SK-N-SH (cell line): ENCODE results near the gene ST6GALNAC3. TPM values are rescaled to one million over a fixed set of nuclear protein-coding genes. Genes with fewer than 3 reads are reported as not detected.

Experiments
- CTCF ChIA-PET: fragments of 300-600, 350-600 bp; formaldehyde crosslinking; extraction: SDS; loops from one replicate; lab custom pipeline; 2021; lab: Yijun Ruan, JAX
- POLR2A ChIA-PET: fragments of 350-600 bp; sonication (Branson Sonifier 250); formaldehyde crosslinking; extraction: SDS; loops from one replicate; lab custom pipeline; 2020; ENCODE audit warnings: antibody characterized with exemption, inconsistent platforms; lab: Yijun Ruan, JAX
- DNase-seq: peaks from one replicate; pipeline ENCODE4 v3.0.0; 2012
- H2AFZ ChIP-seq: fragments of 200-600 bp; sonication (generic); 2 replicates; pipeline ENCODE4 v1.8.1; 2016; ENCODE audit warnings: antibody characterized with exemption, mild to moderate bottlenecking, low read depth
- H3F3A ChIP-seq: fragments of 200-600 bp; sonication (generic); replicated peaks from 2 replicates; pipeline ENCODE3; 2016; ENCODE audit warnings: antibody characterized with exemption, mild to moderate bottlenecking; ENCODE audit not compliant: insufficient read depth
- H3K27ac ChIP-seq, 2 experiments: fragments of 200-500 bp in 1 of 2; fragments of 200-600 bp in 1 of 2; sonication (Bioruptor generic) in 1 of 2; sonication (generic), shearing (Covaris generic) in 1 of 2; 2 replicates each; pipeline versions ENCODE4 v1.5.1 to v1.6.1; 2014 to 2016; ENCODE audit warnings: low read depth in 2 of 2, inconsistent platforms in 1 of 2, low read length in 1 of 2, mild to moderate bottlenecking in 1 of 2, mixed read lengths in 1 of 2
- H3K27me3 ChIP-seq: fragments of 200-600 bp; sonication (generic), shearing (Covaris generic); 2 replicates; pipeline ENCODE4 v1.6.1; 2016; ENCODE audit warnings: mixed run types; ENCODE audit not compliant: insufficient read depth
- H3K36me3 ChIP-seq, 2 experiments: fragments of 200-500 bp in 1 of 2; fragments of 200-600 bp in 1 of 2; sonication (Bioruptor generic) in 1 of 2; sonication (generic) in 1 of 2; replicated peaks in 1 of 2; 2 replicates each; pipeline versions ENCODE3 to v1.5.1; 2014 to 2016; ENCODE audit warnings: low read length in 1 of 2, mild to moderate bottlenecking in 1 of 2; ENCODE audit not compliant: insufficient read depth in 2 of 2, control insufficient read depth in 1 of 2
- H3K4me1 ChIP-seq, 2 experiments: fragments of 200-500 bp in 1 of 2; fragments of 200-600 bp in 1 of 2; sonication (Bioruptor generic) in 1 of 2; sonication (generic), shearing (Covaris generic) in 1 of 2; 2 replicates each; pipeline versions ENCODE4 v1.5.1 to v1.6.1; 2014 to 2016; ENCODE audit warnings: low read depth in 1 of 2, low read length in 1 of 2, mixed run types in 1 of 2; ENCODE audit not compliant: insufficient read depth in 2 of 2, control insufficient read depth in 1 of 2
- H3K4me2 ChIP-seq: fragments of 200-600 bp; sonication (generic), shearing (Covaris generic); 2 replicates; pipeline ENCODE4 v1.6.1; 2017; ENCODE audit warnings: mixed run types
- H3K4me3 ChIP-seq, 2 experiments: fragments of 200-500 bp in 1 of 2; fragments of 200-600 bp in 1 of 2; sonication (Bioruptor generic) in 1 of 2; sonication (generic), shearing (Covaris generic) in 1 of 2; 2 replicates each; pipeline versions ENCODE4 v1.5.1 to v1.8.1; 2014 to 2016; ENCODE audit warnings: low read depth in 2 of 2, inconsistent platforms in 1 of 2, low read length in 1 of 2, mild to moderate bottlenecking in 1 of 2, mixed read lengths in 1 of 2, moderate library complexity in 1 of 2
- H3K79me2 ChIP-seq: fragments of 200-600 bp; sonication (generic); 2 replicates; pipeline ENCODE4 v1.8.1; 2017; ENCODE audit warnings: mild to moderate bottlenecking; ENCODE audit not compliant: insufficient read depth
- H3K9ac ChIP-seq: fragments of 200-600 bp; sonication (generic); 2 replicates; pipeline ENCODE4 v1.6.1; 2017; ENCODE audit warnings: mixed run types
- H3K9me2 ChIP-seq: fragments of 200-600 bp; sonication (generic); 2 replicates; pipeline ENCODE4 v1.6.1; 2017; ENCODE audit warnings: mixed run types
- H3K9me3 ChIP-seq: fragments of 200-600 bp; sonication (generic); 2 replicates; pipeline ENCODE4 v1.6.1; 2017; ENCODE audit warnings: mixed run types, mild to moderate bottlenecking, moderate library complexity
- H4K20me1 ChIP-seq: fragments of 200-600 bp; sonication (generic); 2 replicates; pipeline ENCODE4 v1.6.1; 2017; ENCODE audit warnings: mild to moderate bottlenecking, mixed run types; ENCODE audit not compliant: insufficient read depth
- ELF1 ChIP-seq: IDR thresholded peaks from 2 replicates; pipeline ENCODE4 v1.4.0; 2012
- EP300 ChIP-seq, 2 experiments: IDR thresholded peaks; 2 replicates each; pipeline versions ENCODE4 v1.4.0 to v1.6.1; 2012; ENCODE audit warnings: borderline replicate concordance in 1 of 2, low read depth in 1 of 2, low read length in 1 of 2
- FOSL2 ChIP-seq: IDR thresholded peaks from 2 replicates; pipeline ENCODE4 v1.4.0; 2012; ENCODE audit warnings: low read depth, mild to moderate bottlenecking, moderate library complexity, borderline replicate concordance
- IRF3 ChIP-seq: fragments of 150-350 bp; IDR thresholded peaks from 2 replicates; pipeline ENCODE4 v1.6.1; 2016; ENCODE audit warnings: mild to moderate bottlenecking, low read depth, low read length
- JUND ChIP-seq: IDR thresholded peaks from 2 replicates; pipeline ENCODE4 v1.4.0; 2012
- RAD21 ChIP-seq: IDR thresholded peaks from 2 replicates; pipeline ENCODE4 v1.6.1; 2012; ENCODE audit warnings: mild to moderate bottlenecking, low read length
- RFX5 ChIP-seq: IDR thresholded peaks from 2 replicates; pipeline ENCODE4 v1.6.1; 2012; ENCODE audit warnings: mild to moderate bottlenecking, improper control_type of control experiment, low read length
- SIN3A ChIP-seq: IDR thresholded peaks from 2 replicates; pipeline ENCODE4 v1.6.1; 2012; ENCODE audit warnings: low read depth, mild to moderate bottlenecking, low read length, moderate library complexity, borderline replicate concordance
- SMC3 ChIP-seq: IDR thresholded peaks from 2 replicates; pipeline ENCODE4 v1.6.1; 2012; ENCODE audit warnings: low read depth, low read length, improper control_type of control experiment
- TEAD4 ChIP-seq: IDR thresholded peaks from 2 replicates; pipeline ENCODE4 v1.4.0; 2012; ENCODE audit warnings: mild to moderate bottlenecking, borderline replicate concordance; ENCODE audit not compliant: insufficient read depth
- USF1 ChIP-seq: IDR thresholded peaks from 2 replicates; pipeline ENCODE4 v1.4.0; 2012; ENCODE audit warnings: low read depth, borderline replicate concordance
- ZBTB33 ChIP-seq: IDR thresholded peaks from 2 replicates; pipeline ENCODE4 v1.4.0; 2012; ENCODE audit warnings: low read depth, borderline replicate concordance
- WGBS: methylation state at CpG from one replicate; pipeline ENCODE4 v1.1.6; 2017; ENCODE audit warnings: low lambda C conversion rate; 5-methylcytosine and 5-hydroxymethylcytosine counted together
- polyA plus RNA-seq, 3 experiments: library from polyadenylated mRNA; depleted of rRNA; stranded (reverse); fragments of >200 nt; gene quantifications; 2 replicates each; pipeline ENCODE4 v1.2.3, GENCODE V29; 2012
- TF ChIP-seq, protein P1 (sequence below): IDR thresholded peaks from 2 replicates; pipeline ENCODE4; 2012

Gene ST6GALNAC3
- polyA plus RNA-seq, 1 of the 3 experiments (the other 2 are of a cell fraction): 8.1 TPM

GRCh38 chr1:76209238-76209637 is 134.7 kb downstream of the ST6GALNAC3 start:
- no peak for DNase-seq
- no peak for TF ChIP-seq FOSL2
- TF ChIP-seq, all 33 proteins: peak for 0
- Histone ChIP-seq H4K20me1 (no peaks in the 10 kb centered on the region), H3K27me3 (no peaks in the 10 kb centered on the region), H3K9me2 (no peaks in the 10 kb centered on the region), H3K4me1 (no peaks in the 10 kb centered on the region; a peak in 1 of 4 replicates), H2AFZ (no peak overlapping the region), H3K9me3 (no peaks in the 10 kb centered on the region), H3K9ac (no peak overlapping the region), H3K79me2 (no peaks in the 10 kb centered on the region), H3K4me3 (no peak overlapping the region), H3K36me3 (no peaks in the 10 kb centered on the region), H3F3A (no peaks in the 10 kb centered on the region), H3K27ac (no peak overlapping the region), H3K4me2 (no peak overlapping the region)
- WGBS: 87% methylated on average over 4 of the region's 4 CpGs
- CTCF ChIA-PET: no interaction called here
- POLR2A ChIA-PET: no interaction called here

DNA sequence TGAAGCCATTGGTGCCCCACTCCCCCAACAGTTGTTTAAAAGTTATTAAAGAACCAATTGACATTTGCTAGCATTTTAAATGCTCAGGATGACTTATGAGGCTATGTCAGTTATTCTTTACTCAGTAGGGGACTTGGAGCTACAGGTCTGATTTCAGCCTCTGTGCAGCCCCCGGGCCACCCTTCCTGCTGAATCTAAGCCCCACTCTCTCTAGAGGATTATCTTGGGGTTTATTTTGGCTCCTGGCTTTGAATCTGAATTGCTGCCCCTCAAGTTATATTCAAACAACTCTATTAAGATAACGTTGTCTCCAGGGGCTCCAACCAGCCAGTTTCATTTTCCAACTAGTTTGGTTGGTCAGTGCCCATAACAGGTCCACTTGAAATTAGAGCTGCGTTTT is 135.1 kb downstream of the ST6GALNAC3 start:
- no peaks in the 10 kb centered on the region; a peak in 1 of 4 replicates for H3K4me1 ChIP-seq
- no peaks in the 10 kb centered on the region for H3F3A ChIP-seq
- ChIA-PET CTCF (no interaction called here), POLR2A (no interaction called here)
- no peak overlapping the region for H2AFZ ChIP-seq
- no peaks in the 10 kb centered on the region for H3K79me2 ChIP-seq
- no peak overlapping the region for H3K4me3 ChIP-seq
- H3K36me3 ChIP-seq: no peaks in the 10 kb centered on the region
- no peak overlapping the region for H3K9ac ChIP-seq
- TF ChIP-seq SMC3 (no peak), FOSL2 (no peak), EP300 (IDR thresholded peaks at IDR 0.05; ENCODE audit: borderline replicate concordance in 1 of 2, low read depth in 1 of 2, low read length in 1 of 2) (no peak), ELF1 (no peak), IRF3 (no peak), RFX5 (no peak), RAD21 (no peak), TEAD4 (no peak), USF1 (no peak), JUND (no peak), ZBTB33 (no peak), SIN3A (no peak)
- TF ChIP-seq, protein P1, sequence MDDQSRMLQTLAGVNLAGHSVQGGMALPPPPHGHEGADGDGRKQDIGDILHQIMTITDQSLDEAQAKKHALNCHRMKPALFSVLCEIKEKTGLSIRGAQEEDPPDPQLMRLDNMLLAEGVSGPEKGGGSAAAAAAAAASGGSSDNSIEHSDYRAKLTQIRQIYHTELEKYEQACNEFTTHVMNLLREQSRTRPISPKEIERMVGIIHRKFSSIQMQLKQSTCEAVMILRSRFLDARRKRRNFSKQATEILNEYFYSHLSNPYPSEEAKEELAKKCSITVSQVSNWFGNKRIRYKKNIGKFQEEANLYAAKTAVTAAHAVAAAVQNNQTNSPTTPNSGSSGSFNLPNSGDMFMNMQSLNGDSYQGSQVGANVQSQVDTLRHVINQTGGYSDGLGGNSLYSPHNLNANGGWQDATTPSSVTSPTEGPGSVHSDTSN: no peak
- H3K27ac ChIP-seq: no peak overlapping the region
- H4K20me1 ChIP-seq: no peaks in the 10 kb centered on the region
- no peaks in the 10 kb centered on the region for H3K9me3 ChIP-seq
- no peak for DNase-seq
- H3K27me3 ChIP-seq: no peaks in the 10 kb centered on the region
- H3K4me2 ChIP-seq: no peak overlapping the region
- no peaks in the 10 kb centered on the region for H3K9me2 ChIP-seq
- 81% methylated on average over 3 of the region's 3 CpGs for WGBS
